ENCODE data around the gene YEATS2. TPM values are rescaled to one million over a fixed set of nuclear protein-coding genes. Genes with fewer than 3 reads are reported as not detected.
A peak's percentile ranks its signal among the peaks of the same experiment; 100 is the strongest.
"Not testable (repeated sequence)": the region's sequence is repeated elsewhere in the genome, so short reads cannot be mapped to it uniquely, and the experiment has no call there.

YEATS2 gene
- total RNA-seq, 1 donor from 2014 or later, result 68.4 TPM

DNA sequence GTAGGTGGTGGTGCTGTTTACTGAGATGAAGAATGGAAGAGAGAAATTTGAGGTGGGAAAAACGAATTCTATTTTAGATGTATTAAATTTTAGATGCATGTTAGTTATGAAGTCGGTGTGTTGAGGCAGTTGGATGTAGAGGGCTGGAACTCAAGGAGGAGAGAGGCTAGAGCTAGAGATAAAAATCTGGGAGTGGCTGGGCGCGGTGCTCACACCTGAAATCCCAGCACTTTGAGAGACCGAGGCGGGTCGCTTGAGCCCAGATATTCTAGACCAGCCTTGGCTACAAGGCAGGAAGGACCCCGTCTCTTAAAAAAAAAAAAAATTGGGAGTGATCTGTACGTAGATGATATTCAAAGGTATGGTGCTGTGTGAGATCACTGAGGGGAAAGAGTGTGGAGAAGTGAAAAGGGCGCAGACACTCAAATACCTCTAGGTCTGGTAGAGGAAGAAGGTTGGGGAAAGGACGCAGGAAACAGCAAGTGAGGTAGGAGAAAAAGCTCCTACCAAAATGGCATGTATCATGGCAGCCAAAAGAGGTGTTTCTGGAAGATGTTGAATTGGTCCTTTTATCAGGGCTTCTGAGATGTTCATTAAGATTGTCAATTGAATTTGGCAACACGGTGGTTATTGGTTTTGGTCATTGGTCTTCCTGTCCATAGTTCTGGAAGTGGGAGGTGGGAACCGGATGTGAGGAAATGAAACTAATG is 1.8 kb downstream of the YEATS2 start:
- TF ChIP-seq, protein P1, sequence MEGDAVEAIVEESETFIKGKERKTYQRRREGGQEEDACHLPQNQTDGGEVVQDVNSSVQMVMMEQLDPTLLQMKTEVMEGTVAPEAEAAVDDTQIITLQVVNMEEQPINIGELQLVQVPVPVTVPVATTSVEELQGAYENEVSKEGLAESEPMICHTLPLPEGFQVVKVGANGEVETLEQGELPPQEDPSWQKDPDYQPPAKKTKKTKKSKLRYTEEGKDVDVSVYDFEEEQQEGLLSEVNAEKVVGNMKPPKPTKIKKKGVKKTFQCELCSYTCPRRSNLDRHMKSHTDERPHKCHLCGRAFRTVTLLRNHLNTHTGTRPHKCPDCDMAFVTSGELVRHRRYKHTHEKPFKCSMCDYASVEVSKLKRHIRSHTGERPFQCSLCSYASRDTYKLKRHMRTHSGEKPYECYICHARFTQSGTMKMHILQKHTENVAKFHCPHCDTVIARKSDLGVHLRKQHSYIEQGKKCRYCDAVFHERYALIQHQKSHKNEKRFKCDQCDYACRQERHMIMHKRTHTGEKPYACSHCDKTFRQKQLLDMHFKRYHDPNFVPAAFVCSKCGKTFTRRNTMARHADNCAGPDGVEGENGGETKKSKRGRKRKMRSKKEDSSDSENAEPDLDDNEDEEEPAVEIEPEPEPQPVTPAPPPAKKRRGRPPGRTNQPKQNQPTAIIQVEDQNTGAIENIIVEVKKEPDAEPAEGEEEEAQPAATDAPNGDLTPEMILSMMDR (IDR thresholded peaks at IDR 0.05; ENCODE audit: unreplicated experiment), result no peak
- peaks cover 4% of the 10 kb centered on the region for H3K36me3 Mint-ChIP-seq (ENCODE audit: insufficient read depth)
- peak overlapping the region; percentile 78 for H3K4me3 Mint-ChIP-seq (ENCODE audit: low read depth)
- no peaks in the 10 kb centered on the region for H3K27me3 Mint-ChIP-seq
- no peak for DNase-seq (ENCODE audit: low spot score, unreplicated experiment)
- peaks cover 27% of the 10 kb centered on the region for H3K4me1 Mint-ChIP-seq (ENCODE audit: low read depth)
- no peaks in the 10 kb centered on the region for H3K9me3 Mint-ChIP-seq (ENCODE audit: low read depth)
- H3K27ac Mint-ChIP-seq, result peak overlapping the region; percentile 87

DNA sequence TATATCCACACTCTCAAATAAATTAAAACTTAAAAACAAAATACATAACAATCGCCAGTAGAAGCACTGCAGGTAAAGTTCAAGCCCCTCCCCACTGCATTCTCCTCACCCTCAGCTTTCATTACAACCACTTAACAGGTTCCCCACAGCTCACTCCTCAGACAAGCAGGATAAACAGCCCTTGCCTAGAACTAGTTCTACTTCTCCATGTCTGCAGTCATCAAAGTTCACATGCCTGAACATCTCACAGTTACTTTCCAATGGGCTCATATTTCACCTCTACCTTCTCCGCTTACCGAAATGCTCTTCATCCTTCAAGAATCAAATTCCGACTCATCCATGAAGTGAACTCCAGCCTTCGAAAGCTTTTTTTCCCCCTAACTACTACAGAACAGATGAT is 4.1 kb downstream of the YEATS2 start:
- Mint-ChIP-seq H3K4me3 (ENCODE audit: low read depth) (no peak overlapping the region), H3K9me3 (ENCODE audit: low read depth) (no peaks in the 10 kb centered on the region), H3K27ac (peak overlapping the region; percentile 32), H3K27me3 (no peaks in the 10 kb centered on the region), H3K4me1 (ENCODE audit: low read depth) (peaks cover 27% of the 10 kb centered on the region), H3K36me3 (ENCODE audit: insufficient read depth) (peaks cover 4% of the 10 kb centered on the region)
- TF ChIP-seq, protein P1 (IDR thresholded peaks at IDR 0.05; ENCODE audit: unreplicated experiment), result no peak
- DNase-seq (ENCODE audit: low spot score, unreplicated experiment), result no peak

DNA sequence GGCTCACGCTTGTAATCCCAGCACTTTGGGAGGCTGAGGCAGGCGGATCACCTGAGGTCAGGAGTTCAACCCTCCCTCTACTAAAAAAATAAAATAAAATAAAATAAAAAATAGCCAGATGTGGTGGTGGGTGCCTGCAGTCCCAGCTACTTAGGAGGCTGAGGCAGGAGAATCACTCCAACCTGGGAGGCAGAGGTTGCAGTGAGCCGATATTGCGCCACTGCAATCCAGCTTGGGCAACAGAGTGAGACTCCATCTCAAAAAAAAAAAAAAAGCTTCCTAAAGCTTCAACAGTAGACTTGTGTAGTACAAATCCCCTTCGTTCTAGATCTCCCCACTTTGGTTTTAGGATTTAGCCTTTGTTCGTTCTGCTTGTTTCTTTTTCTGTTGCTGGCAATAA is 6.3 kb downstream of the YEATS2 start:
- H3K27me3 Mint-ChIP-seq; H3K36me3 Mint-ChIP-seq (ENCODE audit: insufficient read depth); H3K9me3 Mint-ChIP-seq (ENCODE audit: low read depth); H3K27ac Mint-ChIP-seq; H3K4me3 Mint-ChIP-seq (ENCODE audit: low read depth); DNase-seq (ENCODE audit: low spot score, unreplicated experiment): not testable (repeated sequence)
- peaks cover 25% of the 10 kb centered on the region for H3K4me1 Mint-ChIP-seq (ENCODE audit: low read depth)

DNA sequence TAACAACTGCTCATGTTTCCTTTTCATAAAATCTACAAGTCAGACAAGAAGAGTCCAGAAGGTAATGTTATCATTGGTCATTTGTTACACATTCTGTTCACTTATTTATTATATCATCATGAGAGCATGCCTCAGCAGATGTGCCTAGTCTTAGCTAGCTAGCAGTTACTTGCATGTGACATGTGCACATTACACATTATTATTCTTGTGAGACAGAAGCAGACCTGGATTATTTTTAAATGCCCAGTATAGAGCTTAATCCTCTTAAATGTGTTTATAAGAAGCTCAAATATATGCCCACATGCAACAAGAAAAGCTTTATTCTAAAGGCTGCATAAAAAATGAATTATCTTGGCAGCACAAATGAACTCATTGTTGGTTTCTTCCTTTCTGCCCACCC is 12.6 kb downstream of the YEATS2 start:
- no peak overlapping the region for H3K27ac Mint-ChIP-seq
- H3K27me3 Mint-ChIP-seq, result no peaks in the 10 kb centered on the region
- TF ChIP-seq, protein P1 (IDR thresholded peaks at IDR 0.05; ENCODE audit: unreplicated experiment), result no peak
- H3K9me3 Mint-ChIP-seq (ENCODE audit: low read depth), result no peaks in the 10 kb centered on the region
- no peaks in the 10 kb centered on the region for H3K4me1 Mint-ChIP-seq (ENCODE audit: low read depth)
- H3K36me3 Mint-ChIP-seq (ENCODE audit: insufficient read depth), result peaks cover 2% of the 10 kb centered on the region
- DNase-seq (ENCODE audit: low spot score, unreplicated experiment), result no peak
- H3K4me3 Mint-ChIP-seq (ENCODE audit: low read depth), result no peak overlapping the region

GRCh38 chr3:183711516-183711915 is 13.9 kb downstream of the YEATS2 start:
- H3K27ac Mint-ChIP-seq, result no peak overlapping the region
- H3K4me1 Mint-ChIP-seq (ENCODE audit: low read depth), result no peaks in the 10 kb centered on the region
- DNase-seq (ENCODE audit: low spot score, unreplicated experiment), result no peak
- TF ChIP-seq, protein P1 (IDR thresholded peaks at IDR 0.05; ENCODE audit: unreplicated experiment), result no peak
- no peaks in the 10 kb centered on the region for H3K9me3 Mint-ChIP-seq (ENCODE audit: low read depth)
- H3K36me3 Mint-ChIP-seq (ENCODE audit: insufficient read depth), result peaks cover 4% of the 10 kb centered on the region
- no peaks in the 10 kb centered on the region for H3K27me3 Mint-ChIP-seq
- no peak overlapping the region for H3K4me3 Mint-ChIP-seq (ENCODE audit: low read depth)

- H3K36me3 Mint-ChIP-seq (ENCODE audit: insufficient read depth), result peaks cover 17% of the 10 kb centered on the region
- no peaks in the 10 kb centered on the region for H3K4me1 Mint-ChIP-seq (ENCODE audit: low read depth)
- no peak for DNase-seq (ENCODE audit: low spot score, unreplicated experiment)
- H3K27ac Mint-ChIP-seq, result no peak overlapping the region
- no peaks in the 10 kb centered on the region for H3K27me3 Mint-ChIP-seq
- H3K9me3 Mint-ChIP-seq (ENCODE audit: low read depth), result no peaks in the 10 kb centered on the region
- no peak overlapping the region for H3K4me3 Mint-ChIP-seq (ENCODE audit: low read depth)
- TF ChIP-seq, protein P1 (IDR thresholded peaks at IDR 0.05; ENCODE audit: unreplicated experiment), result no peak
Observed at GRCh38 chr3:183714622-183715021, 17.0 kb downstream of the YEATS2 start.

Measured in progenitor cell of endocrine pancreas (in vitro differentiated cells).